ENCODE results near the gene ANAPC13. TPM values are rescaled to one million over a fixed set of nuclear protein-coding genes. Genes with fewer than 3 reads are reported as not detected.

ANAPC13 gene
- total and polyA plus RNA-seq, 12 donors, result 51.1 to 186 (median 76.8) TPM

DNA sequence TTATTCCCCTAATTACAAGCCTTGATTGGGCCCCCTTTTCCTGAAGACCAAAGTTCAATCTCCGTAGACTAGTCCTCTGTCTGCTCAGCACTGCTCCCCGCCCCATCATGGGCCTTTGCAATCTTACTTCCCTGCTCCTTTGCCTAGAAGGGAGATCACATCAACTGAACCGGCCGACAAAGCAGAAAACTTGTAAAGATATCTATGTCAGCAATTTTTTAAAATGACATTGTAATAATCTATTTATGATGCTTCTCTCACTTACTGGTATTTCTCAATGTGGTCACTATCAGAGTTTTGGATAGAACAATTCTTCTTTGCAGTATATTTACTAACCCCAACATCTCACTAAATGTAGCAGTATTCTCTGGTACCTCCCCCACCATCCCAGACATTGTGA is 17.3 kb downstream of the ANAPC13 start:
- H3K27ac ChIP-seq, result no peak overlapping the region
- H3K4me1 ChIP-seq (replicated peaks in 1 of 2), result peaks cover 0 to under 1% of the 10 kb centered on the region in 2 donors
- WGBS, 4 donors, result 73 to 85% (median 80%) methylated on average over 4 of the region's 4 CpGs
- no peaks in the 10 kb centered on the region for H3K36me3 ChIP-seq (replicated peaks in 1 of 2)
- no peaks in the 10 kb centered on the region for H3K9me3 ChIP-seq (replicated peaks in 1 of 3)
- TF ChIP-seq, protein P1, sequence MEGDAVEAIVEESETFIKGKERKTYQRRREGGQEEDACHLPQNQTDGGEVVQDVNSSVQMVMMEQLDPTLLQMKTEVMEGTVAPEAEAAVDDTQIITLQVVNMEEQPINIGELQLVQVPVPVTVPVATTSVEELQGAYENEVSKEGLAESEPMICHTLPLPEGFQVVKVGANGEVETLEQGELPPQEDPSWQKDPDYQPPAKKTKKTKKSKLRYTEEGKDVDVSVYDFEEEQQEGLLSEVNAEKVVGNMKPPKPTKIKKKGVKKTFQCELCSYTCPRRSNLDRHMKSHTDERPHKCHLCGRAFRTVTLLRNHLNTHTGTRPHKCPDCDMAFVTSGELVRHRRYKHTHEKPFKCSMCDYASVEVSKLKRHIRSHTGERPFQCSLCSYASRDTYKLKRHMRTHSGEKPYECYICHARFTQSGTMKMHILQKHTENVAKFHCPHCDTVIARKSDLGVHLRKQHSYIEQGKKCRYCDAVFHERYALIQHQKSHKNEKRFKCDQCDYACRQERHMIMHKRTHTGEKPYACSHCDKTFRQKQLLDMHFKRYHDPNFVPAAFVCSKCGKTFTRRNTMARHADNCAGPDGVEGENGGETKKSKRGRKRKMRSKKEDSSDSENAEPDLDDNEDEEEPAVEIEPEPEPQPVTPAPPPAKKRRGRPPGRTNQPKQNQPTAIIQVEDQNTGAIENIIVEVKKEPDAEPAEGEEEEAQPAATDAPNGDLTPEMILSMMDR (IDR thresholded peaks at IDR 0.05), result no peak
- TF ChIP-seq POLR2A (IDR thresholded peaks at IDR 0.05), result no peak
- H3K4me3 ChIP-seq, result no peak overlapping the region
- intact Hi-C loops (cut with DNase I), result no loop called here
- DNase-seq, result no peak
- H3K27me3 ChIP-seq, result no peaks in the 10 kb centered on the region

DNA sequence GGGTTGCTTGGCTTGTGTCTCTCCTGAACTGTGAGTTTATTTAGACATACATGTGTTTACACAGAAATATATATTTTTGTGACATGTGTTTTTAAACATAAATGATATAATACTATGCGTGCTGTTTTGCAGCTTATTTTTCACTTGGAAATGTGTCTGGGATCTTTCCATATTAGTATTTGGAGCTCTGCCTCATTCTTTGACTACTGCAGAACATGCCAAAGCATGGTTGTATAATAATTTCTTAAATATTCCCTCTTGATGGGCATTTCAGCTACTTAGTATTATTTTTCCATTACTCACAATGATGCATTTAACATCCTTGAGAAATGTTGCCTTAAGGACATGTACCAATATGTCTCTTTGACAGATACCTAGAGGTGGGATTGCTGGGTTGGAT is 19.5 kb downstream of the ANAPC13 start:
- no peak overlapping the region for H3K4me3 ChIP-seq
- H3K27ac ChIP-seq, result no peak overlapping the region
- DNase-seq, result no peak
- intact Hi-C loops (cut with DNase I), result no loop called here
- H3K36me3 ChIP-seq (replicated peaks in 1 of 2), result no peaks in the 10 kb centered on the region
- no peaks in the 10 kb centered on the region for H3K27me3 ChIP-seq
- 62 to 93% (median 83%) methylated on average over 1 of the region's 1 CpG for WGBS, 4 donors
- TF ChIP-seq, protein P1 (IDR thresholded peaks at IDR 0.05), result no peak
- TF ChIP-seq POLR2A (IDR thresholded peaks at IDR 0.05), result no peak
- H3K4me1 ChIP-seq (replicated peaks in 1 of 2), result peaks cover 0 to 19% of the 10 kb centered on the region in 2 donors
- H3K9me3 ChIP-seq (replicated peaks in 1 of 3), result no peaks in the 10 kb centered on the region

DNA sequence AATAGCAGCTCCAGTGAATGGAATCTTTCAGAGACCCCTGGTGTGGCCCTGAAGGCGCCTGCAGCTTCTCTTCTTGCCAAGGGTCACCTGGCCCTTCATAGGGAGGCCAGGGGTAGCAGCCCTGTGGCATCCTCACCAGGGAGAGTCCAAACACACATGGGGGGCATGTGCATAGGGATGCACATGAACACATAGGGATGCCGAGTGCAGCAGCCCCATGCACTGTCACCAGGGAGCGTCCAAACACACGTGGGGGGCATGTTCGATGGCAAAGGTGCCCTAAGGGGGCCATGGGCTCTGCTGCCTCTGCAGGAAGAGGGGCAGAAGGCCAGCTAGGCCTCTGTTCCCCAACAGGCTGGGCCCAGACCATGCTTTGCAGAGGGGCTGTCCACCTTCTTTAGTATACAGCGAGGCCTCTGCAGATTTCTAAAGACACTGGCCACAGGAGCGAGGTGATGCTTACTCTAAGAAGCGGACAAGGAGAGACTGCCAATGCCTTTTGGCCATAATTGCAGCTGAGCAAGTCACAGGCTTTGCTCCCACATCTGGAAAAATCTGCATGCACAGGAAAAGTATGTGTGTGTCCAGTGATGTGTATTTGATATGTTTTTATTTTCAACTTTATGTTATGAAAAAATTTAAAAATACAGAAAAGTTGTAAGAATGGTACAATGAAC is 21.0 kb downstream of the ANAPC13 start:
- 67 to 92% (median 74%) methylated on average over 4 to 8 of the region's 8 CpGs for WGBS, 4 donors
- H3K27me3 ChIP-seq, result no peaks in the 10 kb centered on the region
- peak overlapping the region in 3 of 5 donors; percentile 39 to 85 (median 47) for H3K27ac ChIP-seq
- no peaks in the 10 kb centered on the region for H3K9me3 ChIP-seq (replicated peaks in 1 of 3)
- intact Hi-C loops (cut with DNase I), result loop anchor here in 1 of 2 donors (5.0 kb wide), 1 partner anchor 93 kb away; the partner anchor contains the start of gene AMOTL2
- no peak overlapping the region for H3K4me3 ChIP-seq
- no peak for TF ChIP-seq POLR2A (IDR thresholded peaks at IDR 0.05)
- TF ChIP-seq, protein P1 (IDR thresholded peaks at IDR 0.05), result no peak
- peaks cover 0 to 20% of the 10 kb centered on the region in 2 donors for H3K4me1 ChIP-seq (replicated peaks in 1 of 2)
- no peaks in the 10 kb centered on the region for H3K36me3 ChIP-seq (replicated peaks in 1 of 2)
- no peak for DNase-seq

DNA sequence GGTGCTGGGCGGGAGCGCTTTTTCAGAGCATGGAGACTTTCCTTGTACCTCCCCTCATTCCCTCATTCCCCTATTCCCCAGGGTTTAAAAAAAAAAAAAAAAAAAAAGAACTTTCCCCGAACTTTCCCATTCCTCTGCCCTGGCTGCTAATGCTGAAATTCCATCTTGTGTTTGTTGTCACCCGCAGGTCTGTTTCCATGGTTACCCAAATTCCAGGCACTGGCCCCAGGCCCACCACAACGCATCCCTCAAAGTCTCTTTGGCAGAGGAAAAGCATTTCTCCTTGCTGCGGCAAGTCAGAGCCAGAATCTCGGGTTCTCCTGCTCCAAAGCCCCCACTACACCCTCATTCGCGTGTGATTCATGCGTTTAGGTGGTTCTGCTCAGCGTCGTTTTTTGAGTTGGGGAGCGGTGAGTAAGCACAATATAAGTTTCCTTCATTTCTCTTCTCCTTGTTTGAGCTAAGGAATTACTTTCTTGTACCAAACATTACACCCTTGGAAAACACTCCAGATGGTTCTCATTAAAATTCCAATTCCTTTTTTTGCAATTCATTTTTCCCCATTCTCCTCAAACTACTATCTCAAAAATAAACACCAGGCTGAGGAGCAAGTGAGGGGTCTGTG is 21.6 kb downstream of the ANAPC13 start:
- DNase-seq, result peak in 6 of 7 donors; percentile 30 to 83 (median 50)
- Histone ChIP-seq H3K4me3 (no peak overlapping the region), H3K36me3 (replicated peaks in 1 of 2) (no peaks in the 10 kb centered on the region), H3K27ac (peak overlapping the region in 3 of 5 donors; percentile 39 to 85 (median 67)), H3K4me1 (replicated peaks in 1 of 2) (peaks cover 0 to 20% of the 10 kb centered on the region in 2 donors), H3K9me3 (replicated peaks in 1 of 3) (no peaks in the 10 kb centered on the region), H3K27me3 (no peaks in the 10 kb centered on the region)
- WGBS, 4 donors, result 58 to 74% (median 59%) methylated on average over 13 of the region's 13 CpGs
- no peak for TF ChIP-seq POLR2A (IDR thresholded peaks at IDR 0.05)
- TF ChIP-seq, protein P1 (IDR thresholded peaks at IDR 0.05), result no peak
- intact Hi-C loops (cut with DNase I), result loop anchor here in 1 of 2 donors (5.0 kb wide), 1 partner anchor 92 kb away; the partner anchor contains the start of gene AMOTL2

All from adrenal gland (tissue), 12 donors.